H9 (cell line): ENCODE results near the gene TMEM131. TPM values are rescaled to one million over a fixed set of nuclear protein-coding genes. Genes with fewer than 3 reads are reported as not detected.

ENCODE experiments used
- DNase-seq: peaks from one replicate; pipeline ENCODE4 v3.0.0-alpha.2; 2017
- H2AFZ ChIP-seq: one replicate; pipeline ENCODE4 v1.6.1; 2013; ENCODE audit warnings: mild to moderate bottlenecking, low read length, control low read depth, moderate library complexity
- H2AK5ac ChIP-seq: 2 replicates; pipeline ENCODE4 v1.6.1; 2013; ENCODE audit warnings: low read length, control low read depth, mixed read lengths; ENCODE audit not compliant: insufficient read length
- H2BK120ac ChIP-seq: one replicate; pipeline ENCODE4 v1.6.1; 2013; ENCODE audit warnings: low read depth, mild to moderate bottlenecking, low read length, control low read depth, inconsistent platforms; ENCODE audit not compliant: poor library complexity, severe bottlenecking
- H2BK12ac ChIP-seq: 2 replicates; pipeline ENCODE4 v1.6.1; 2013; ENCODE audit warnings: low read length, control low read depth, mixed read lengths, low read depth; ENCODE audit not compliant: insufficient read length
- H2BK15ac ChIP-seq: 2 replicates; pipeline ENCODE4 v1.6.1; 2013; ENCODE audit warnings: low read depth, low read length, control low read depth
- H2BK20ac ChIP-seq: one replicate; pipeline ENCODE4 v1.6.1; 2013; ENCODE audit warnings: low read depth, mild to moderate bottlenecking, low read length, control low read depth, inconsistent platforms; ENCODE audit not compliant: poor library complexity, severe bottlenecking
- H2BK5ac ChIP-seq: 2 replicates; pipeline ENCODE4 v1.6.1; 2013; ENCODE audit warnings: low read length, control low read depth, mixed read lengths; ENCODE audit not compliant: insufficient read length
- H3K14ac ChIP-seq: 2 replicates; pipeline ENCODE4 v1.6.1; 2013; ENCODE audit warnings: low read length, control low read depth; ENCODE audit not compliant: insufficient read depth
- H3K18ac ChIP-seq: 2 replicates; pipeline ENCODE4 v1.6.1; 2013; ENCODE audit warnings: low read depth, mild to moderate bottlenecking, mixed read lengths, low read length, control low read depth; ENCODE audit not compliant: insufficient read length
- H3K23ac ChIP-seq: 2 replicates; pipeline ENCODE4 v1.6.1; 2013; ENCODE audit warnings: low read length, control low read depth, mixed read lengths, low read depth; ENCODE audit not compliant: insufficient read length
- H3K23me2 ChIP-seq: 2 replicates; pipeline ENCODE4 v1.6.1; 2013; ENCODE audit warnings: low read depth, mild to moderate bottlenecking, mixed read lengths, low read length, control low read depth; ENCODE audit not compliant: insufficient read length, poor library complexity, severe bottlenecking
- H3K27ac ChIP-seq: 2 replicates; pipeline ENCODE4 v1.5.1; 2013; ENCODE audit warnings: low read length, control low read depth, mixed read lengths, low read depth; ENCODE audit not compliant: insufficient read length
- H3K27me3 ChIP-seq: 2 replicates; pipeline ENCODE4 v1.6.1; 2013; ENCODE audit warnings: low read length, control low read depth, inconsistent platforms; ENCODE audit not compliant: insufficient read depth
- H3K4ac ChIP-seq: 2 replicates; pipeline ENCODE4 v1.6.1; 2013; ENCODE audit warnings: low read depth, mild to moderate bottlenecking, control low read depth, inconsistent platforms, low read length, moderate library complexity
- H3K4me1 ChIP-seq: 2 replicates; pipeline ENCODE4 v1.6.1; 2013; ENCODE audit warnings: low read length, control low read depth, inconsistent platforms; ENCODE audit not compliant: insufficient read depth
- H3K4me2 ChIP-seq: 2 replicates; pipeline ENCODE4 v1.6.1; 2013; ENCODE audit warnings: low read length, control low read depth, mixed read lengths; ENCODE audit not compliant: insufficient read length, insufficient read depth
- H3K56ac ChIP-seq: 2 replicates; pipeline ENCODE4 v1.6.1; 2013; ENCODE audit warnings: low read depth, mild to moderate bottlenecking, mixed read lengths, low read length, control low read depth; ENCODE audit not compliant: insufficient read length
- H3K79me1 ChIP-seq: 2 replicates; pipeline ENCODE4 v1.6.1; 2013; ENCODE audit warnings: low read depth, mild to moderate bottlenecking, moderate library complexity, low read length, control low read depth, inconsistent platforms; ENCODE audit not compliant: insufficient read depth, poor library complexity, severe bottlenecking
- H3K79me2 ChIP-seq: 2 replicates; pipeline ENCODE4 v1.6.1; 2013; ENCODE audit warnings: low read length, control low read depth, inconsistent platforms; ENCODE audit not compliant: insufficient read depth
- H3K9ac ChIP-seq: 2 replicates; pipeline ENCODE4 v1.6.1; 2013; ENCODE audit warnings: low read length, control low read depth, mixed read lengths; ENCODE audit not compliant: insufficient read length; ENCODE audit errors: extremely low read depth
- H3K9me3 ChIP-seq: one replicate; pipeline ENCODE4 v1.6.1; 2013; ENCODE audit warnings: low read depth, low read length, inconsistent platforms; ENCODE audit not compliant: control insufficient read depth
- H3T11ph ChIP-seq: one replicate; pipeline ENCODE4 v1.6.1; 2013; ENCODE audit warnings: mild to moderate bottlenecking, low read length, control low read depth, inconsistent platforms
- H4K20me1 ChIP-seq: one replicate; pipeline ENCODE4 v1.6.1; 2013; ENCODE audit not compliant: control insufficient read depth, insufficient read length, insufficient read depth
- H4K5ac ChIP-seq: 2 replicates; pipeline ENCODE4 v1.6.1; 2013; ENCODE audit warnings: low read depth, mild to moderate bottlenecking, mixed read lengths, low read length, control low read depth; ENCODE audit not compliant: insufficient read length
- H4K8ac ChIP-seq: replicated peaks from 2 replicates; pipeline ENCODE4 v1.6.1; 2013; ENCODE audit warnings: low read length, control low read depth, mixed read lengths, low read depth; ENCODE audit not compliant: insufficient read length
- H4K91ac ChIP-seq: 2 replicates; pipeline ENCODE4 v1.6.1; 2013; ENCODE audit warnings: low read depth, mild to moderate bottlenecking, moderate library complexity, mixed read lengths, low read length, control low read depth; ENCODE audit not compliant: insufficient read length
- H3K27ac Mint-ChIP-seq, 3 experiments: 2 replicates in 2 of 3; 3 replicates in 1 of 3; pipeline ENCODE4 v1.8.0; 2020 to 2021; ENCODE audit warnings: mixed read lengths in 3 of 3, mild to moderate bottlenecking in 1 of 3, moderate library complexity in 1 of 3
- H3K27me3 Mint-ChIP-seq: 2 replicates; pipeline ENCODE4 v1.8.0; 2021; ENCODE audit warnings: low read depth, mild to moderate bottlenecking, moderate library complexity, mixed read lengths
- H3K36me3 Mint-ChIP-seq, 3 experiments: 2 replicates in 2 of 3; 3 replicates in 1 of 3; pipeline ENCODE4 v1.8.0; 2020 to 2021; ENCODE audit warnings: low read depth in 3 of 3, mixed read lengths in 3 of 3; ENCODE audit not compliant: insufficient read depth in 1 of 3
- H3K4me1 Mint-ChIP-seq, 2 experiments: 2 replicates each; pipeline ENCODE4 v1.8.0; 2020; ENCODE audit warnings: mixed read lengths in 2 of 2
- H3K4me3 Mint-ChIP-seq, 2 experiments: 2 replicates in 1 of 2; 3 replicates in 1 of 2; pipeline ENCODE4 v1.8.0; 2020 to 2021; ENCODE audit warnings: mild to moderate bottlenecking in 2 of 2, mixed read lengths in 2 of 2, moderate library complexity in 1 of 2
- H3K9me3 Mint-ChIP-seq, 2 experiments: 2 replicates in 1 of 2; 3 replicates in 1 of 2; pipeline ENCODE4 v1.8.0; 2020; ENCODE audit warnings: mild to moderate bottlenecking in 2 of 2, mixed read lengths in 2 of 2, moderate library complexity in 1 of 2
- WGBS: extraction: QIAGEN DNeasy Blood & Tissue Kit; methylation state at CpG from one replicate; pipeline ENCODE4 v1.1.7; 2013; ENCODE audit warnings: missing lambda C conversion rate, low lambda C conversion rate, mixed read lengths; ENCODE audit not compliant: insufficient read length; ENCODE audit errors: extremely low coverage; 5-methylcytosine and 5-hydroxymethylcytosine counted together
- total RNA-seq: library from RNA; stranded (reverse); gene quantifications from 2 replicates; pipeline ENCODE4 v1.2.1, GENCODE V29; 2021
- TF ChIP-seq, protein P1 (sequence below): fragments of 200-600 bp; sonication (generic); conservative IDR thresholded peaks from 3 replicates; pipeline ENCODE4 v1.8.0; 2021; ENCODE audit warnings: antibody characterized with exemption, mild to moderate bottlenecking

The TMEM131 gene
- total RNA-seq, 1 experiment from 2014 or later, result 20.9 TPM

DNA sequence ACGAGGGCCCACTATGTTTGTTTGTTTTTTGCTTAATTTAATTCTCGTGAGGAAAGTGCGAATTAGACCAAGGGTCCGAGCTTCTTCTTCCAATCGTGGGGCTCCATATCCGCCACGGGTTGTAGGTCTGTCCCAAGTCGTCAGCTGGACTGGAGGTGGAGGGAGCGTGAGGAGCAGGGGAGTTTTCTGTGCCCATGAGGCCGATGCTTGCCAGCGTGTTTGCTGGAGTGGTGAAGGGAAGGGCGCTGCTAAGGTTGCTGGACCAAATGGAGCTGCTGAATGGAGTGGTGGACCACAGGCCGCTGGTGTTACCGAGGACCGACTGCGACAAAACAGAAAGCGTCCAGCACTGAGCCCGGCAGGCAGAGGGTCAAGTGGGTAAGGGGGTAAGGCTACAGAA lies 238.7 kb downstream of the TMEM131 start:
- H3K4me2 ChIP-seq, result no peak overlapping the region
- H2BK15ac ChIP-seq, result no peak overlapping the region
- DNase-seq, result no peak
- H3K9me3 Mint-ChIP-seq, result no peaks in the 10 kb centered on the region
- H3K23me2 ChIP-seq, result no peaks in the 10 kb centered on the region
- no peaks in the 10 kb centered on the region for H3K9me3 ChIP-seq
- H2BK20ac ChIP-seq, result no peak overlapping the region
- H3K27ac Mint-ChIP-seq, result peak overlapping the region in 2 of 3 experiments; percentile 10 to 48; a peak in 2 of 7 replicates
- H3K56ac ChIP-seq, result no peak overlapping the region
- WGBS, result no CpG with 5 or more reads among the region's 18 CpGs
- H3T11ph ChIP-seq, result no peak overlapping the region
- no peaks in the 10 kb centered on the region for H3K79me1 ChIP-seq
- H3K4me1 ChIP-seq, result no peaks in the 10 kb centered on the region
- no peak overlapping the region for H4K5ac ChIP-seq
- H3K4me3 Mint-ChIP-seq, result no peak overlapping the region
- H3K14ac ChIP-seq, result no peak overlapping the region
- no peak overlapping the region for H3K23ac ChIP-seq
- no peaks in the 10 kb centered on the region for H3K27me3 Mint-ChIP-seq
- no peak overlapping the region for H3K9ac ChIP-seq
- no peaks in the 10 kb centered on the region for H3K27me3 ChIP-seq
- H4K91ac ChIP-seq, result no peak overlapping the region
- no peak overlapping the region for H4K8ac ChIP-seq
- no peak overlapping the region for H2AK5ac ChIP-seq
- peaks cover 6 to 55% (median 42%) of the 10 kb centered on the region in 3 experiments for H3K36me3 Mint-ChIP-seq
- no peak overlapping the region for H3K4ac ChIP-seq
- peaks cover 16 to 22% of the 10 kb centered on the region in 2 experiments for H3K4me1 Mint-ChIP-seq
- H2AFZ ChIP-seq, result no peak overlapping the region
- H4K20me1 ChIP-seq, result no peaks in the 10 kb centered on the region
- no peak overlapping the region for H3K18ac ChIP-seq
- H2BK5ac ChIP-seq, result no peak overlapping the region
- H3K27ac ChIP-seq, result no peak overlapping the region
- no peaks in the 10 kb centered on the region for H3K79me2 ChIP-seq
- TF ChIP-seq, protein P1, sequence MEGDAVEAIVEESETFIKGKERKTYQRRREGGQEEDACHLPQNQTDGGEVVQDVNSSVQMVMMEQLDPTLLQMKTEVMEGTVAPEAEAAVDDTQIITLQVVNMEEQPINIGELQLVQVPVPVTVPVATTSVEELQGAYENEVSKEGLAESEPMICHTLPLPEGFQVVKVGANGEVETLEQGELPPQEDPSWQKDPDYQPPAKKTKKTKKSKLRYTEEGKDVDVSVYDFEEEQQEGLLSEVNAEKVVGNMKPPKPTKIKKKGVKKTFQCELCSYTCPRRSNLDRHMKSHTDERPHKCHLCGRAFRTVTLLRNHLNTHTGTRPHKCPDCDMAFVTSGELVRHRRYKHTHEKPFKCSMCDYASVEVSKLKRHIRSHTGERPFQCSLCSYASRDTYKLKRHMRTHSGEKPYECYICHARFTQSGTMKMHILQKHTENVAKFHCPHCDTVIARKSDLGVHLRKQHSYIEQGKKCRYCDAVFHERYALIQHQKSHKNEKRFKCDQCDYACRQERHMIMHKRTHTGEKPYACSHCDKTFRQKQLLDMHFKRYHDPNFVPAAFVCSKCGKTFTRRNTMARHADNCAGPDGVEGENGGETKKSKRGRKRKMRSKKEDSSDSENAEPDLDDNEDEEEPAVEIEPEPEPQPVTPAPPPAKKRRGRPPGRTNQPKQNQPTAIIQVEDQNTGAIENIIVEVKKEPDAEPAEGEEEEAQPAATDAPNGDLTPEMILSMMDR, result no peak
- H2BK120ac ChIP-seq, result no peak overlapping the region
- H2BK12ac ChIP-seq, result no peak overlapping the region
